Heart right ventricle (tissue), 16 donors: ENCODE measurements around the gene SPSB1. TPM values are rescaled to one million over a fixed set of nuclear protein-coding genes. Genes with fewer than 3 reads are reported as not detected.

ENCODE experiments used
- ATAC-seq, 8 donors: fragments of 200-7000 bp; cut with Tn5 transposase; one replicate each; pipeline ENCODE4 v1.9.1; 2020; ENCODE audit warnings: mild to moderate bottlenecking in 8 of 8, moderate library complexity in 8 of 8, moderate number of reproducible peaks in 1 of 8
- DNase-seq, 2 donors: peaks; one replicate each; pipeline ENCODE4 v3.0.0-alpha.2; 2020
- H3K27ac ChIP-seq, 10 donors: fragments of 200-600 bp; sonication (generic) in 2 of 10; one replicate each; pipeline versions ENCODE4 v1.5.0 to v1.8.0; 2020 to 2022; ENCODE audit warnings: mild to moderate bottlenecking in 3 of 10
- H3K27me3 ChIP-seq, 7 donors: fragments of 200-600 bp; one replicate each; pipeline ENCODE4 v1.8.0; 2021 to 2022; ENCODE audit warnings: mild to moderate bottlenecking in 2 of 7
- H3K36me3 ChIP-seq, 9 donors: fragments of 200-600 bp; sonication (generic) in 1 of 9; one replicate each; pipeline versions ENCODE4 v1.5.0 to v1.8.0; 2020 to 2022; ENCODE audit warnings: mild to moderate bottlenecking in 2 of 9
- H3K4me1 ChIP-seq, 9 donors: fragments of 200-600 bp; sonication (generic) in 1 of 9; one replicate each; pipeline versions ENCODE4 v1.5.0 to v1.8.0; 2020 to 2022; ENCODE audit warnings: mild to moderate bottlenecking in 4 of 9
- H3K4me3 ChIP-seq, 10 donors: fragments of 200-600 bp; sonication (generic) in 2 of 10; one replicate each; pipeline versions ENCODE4 v1.5.0 to v1.8.0; 2020 to 2022; ENCODE audit warnings: mild to moderate bottlenecking in 7 of 10, moderate library complexity in 2 of 10
- H3K9me3 ChIP-seq, 11 donors: fragments of 200-600 bp in 10 of 11; sonication (generic) in 2 of 11; one replicate each; pipeline versions ENCODE4 v1.5.0 to v1.8.0; 2013 to 2022; ENCODE audit warnings: mild to moderate bottlenecking in 2 of 11, control low read depth in 1 of 11, moderate library complexity in 1 of 11
- WGBS, 2 donors: extraction: QIAGEN DNeasy Blood & Tissue Kit; methylation state at CpG; one replicate each; pipeline ENCODE4 v1.1.7; 2013; ENCODE audit warnings: inconsistent platforms in 1 of 2; 5-methylcytosine and 5-hydroxymethylcytosine counted together
- intact Hi-C, 10 donors: fragments of 100-400 bp; cut with DNase I; formaldehyde crosslinking; loops; one replicate each; pipeline versions ENCODE4 v1.11.1 to v1.14.2; 2022
- polyA plus RNA-seq, 2 donors: library from polyadenylated mRNA; stranded (reverse); fragments of 200-250 nt; gene quantifications; one replicate each; pipeline ENCODE4 v1.2.3, GENCODE V29; 2013
- total RNA-seq, 10 donors: library from RNA; stranded (reverse); fragmentation: NEBNext Ultra II Directional in 3 of 10; extraction: Animal tissue kit (Norgen Biotek cat#: 25700) in 3 of 10; gene quantifications; one replicate each; pipeline versions ENCODE4 v1.2.1 to v1.2.4, GENCODE V29; 2021 to 2023
- TF ChIP-seq, protein P1 (sequence below), 9 donors: fragments of 200-600 bp; sonication (generic) in 2 of 9; IDR thresholded peaks; one replicate each; pipeline versions ENCODE4 v1.5.0 to v1.8.0; 2021 to 2022; ENCODE audit warnings: antibody characterized with exemption in 9 of 9, mild to moderate bottlenecking in 5 of 9, moderate library complexity in 1 of 9
- donor health status: Arrhythmogenic right ventricular cardiomyopathy.
- donor health status: ischemic (EF 13 %, LVEDD 7.1; RV severe dilation, severe dysfunction).
- donor health status: healthy with polysubstance abuse.
- donor health status: DM: no; HTN: yes; CAD: no.
- donor health status: DM: no; HTN: no; CAD: no.
- donor health status: ischemic (EF 25% LVEDD 6.9; RV normal size, moderate dysfunction).
- donor health status: ischemic (EF 25% LVEDD 5.7; RV mildly dilated, moderate dysfunction).
- donor health status: healthy.
- donor health status: DM: yes; HTN: yes; CAD: no.
- donor health status: Ischemic cardiomyopathy.
- donor health status: ischemic (EF 35%, LVEDD 5.7; RV mildly dilated, moderate dysfunction).
- donor health status: nonischemic (EF 11% LVEDD 7.7; RV severe dilation, severe dysfunction).
- donor health status: DM: yes; HTN: yes; CAD: no.
- donor health status: PGD.
- donor health status: ischemic (EF 29% LVEDD 5.4; RV normal size, mild dysfunction).
- donor health status: nonischemic (EF 23%, LVEDD 6.1; RV moderate dilation, normal function).

The SPSB1 gene
- total and polyA plus RNA-seq, 12 donors: 5.5 to 16.5 (median 8.8) TPM

DNA sequence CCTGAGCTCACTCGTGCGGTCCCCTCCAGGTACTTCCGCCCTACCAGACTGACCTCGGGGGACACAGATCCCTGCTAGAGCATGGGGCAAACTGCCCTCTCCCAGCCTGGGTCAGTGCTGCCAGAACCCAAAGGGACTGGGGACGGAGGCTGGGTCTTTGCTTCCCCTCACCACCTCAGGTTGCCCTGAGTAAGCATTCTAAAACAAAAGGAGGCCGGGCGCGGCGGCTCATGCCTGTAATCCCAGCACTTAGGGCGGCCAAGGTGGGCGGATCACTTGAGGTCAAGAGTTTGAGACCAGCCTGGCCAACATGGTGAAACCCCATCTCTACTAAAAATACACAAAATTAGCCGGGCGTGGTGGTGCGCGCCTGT lies 108.4 kb downstream of the SPSB1 start:
- Histone ChIP-seq H3K9me3 (no peaks in the 10 kb centered on the region), H3K27me3 (peaks cover 0 to 6% (median 0%) of the 10 kb centered on the region in 7 donors), H3K36me3 (no peaks in the 10 kb centered on the region), H3K4me1 (peaks cover 18 to 47% (median 33%) of the 10 kb centered on the region in 9 donors), H3K27ac (peak overlapping the region; percentile 60 to 84 (median 73)), H3K4me3 (no peak overlapping the region)
- DNase-seq: no peak
- intact Hi-C loops: loop anchor here in 1 of 10 donors (5.0 kb wide), 1 partner anchor 41 kb away; no protein-coding TSS in a partner anchor
- TF ChIP-seq, protein P1, sequence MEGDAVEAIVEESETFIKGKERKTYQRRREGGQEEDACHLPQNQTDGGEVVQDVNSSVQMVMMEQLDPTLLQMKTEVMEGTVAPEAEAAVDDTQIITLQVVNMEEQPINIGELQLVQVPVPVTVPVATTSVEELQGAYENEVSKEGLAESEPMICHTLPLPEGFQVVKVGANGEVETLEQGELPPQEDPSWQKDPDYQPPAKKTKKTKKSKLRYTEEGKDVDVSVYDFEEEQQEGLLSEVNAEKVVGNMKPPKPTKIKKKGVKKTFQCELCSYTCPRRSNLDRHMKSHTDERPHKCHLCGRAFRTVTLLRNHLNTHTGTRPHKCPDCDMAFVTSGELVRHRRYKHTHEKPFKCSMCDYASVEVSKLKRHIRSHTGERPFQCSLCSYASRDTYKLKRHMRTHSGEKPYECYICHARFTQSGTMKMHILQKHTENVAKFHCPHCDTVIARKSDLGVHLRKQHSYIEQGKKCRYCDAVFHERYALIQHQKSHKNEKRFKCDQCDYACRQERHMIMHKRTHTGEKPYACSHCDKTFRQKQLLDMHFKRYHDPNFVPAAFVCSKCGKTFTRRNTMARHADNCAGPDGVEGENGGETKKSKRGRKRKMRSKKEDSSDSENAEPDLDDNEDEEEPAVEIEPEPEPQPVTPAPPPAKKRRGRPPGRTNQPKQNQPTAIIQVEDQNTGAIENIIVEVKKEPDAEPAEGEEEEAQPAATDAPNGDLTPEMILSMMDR (IDR thresholded peaks at IDR 0.05): no peak
- WGBS, 2 donors: 91% methylated on average over 15 of the region's 15 CpGs
- ATAC-seq: peak in 2 of 8 donors; percentile 9 to 18

GRCh38 chr1:9402256-9402616 lies 109.5 kb downstream of the SPSB1 start:
- H3K4me3 ChIP-seq: no peak overlapping the region
- H3K27me3 ChIP-seq: peaks cover 0 to 6% (median 0%) of the 10 kb centered on the region in 7 donors
- peak overlapping the region in 9 of 10 donors; percentile 57 to 84 (median 72) for H3K27ac ChIP-seq
- no peaks in the 10 kb centered on the region for H3K36me3 ChIP-seq
- DNase-seq: no peak
- no peaks in the 10 kb centered on the region for H3K9me3 ChIP-seq
- WGBS, 2 donors: 35 to 36% methylated on average over 7 of the region's 7 CpGs
- intact Hi-C loops: loop anchor here in 1 of 10 donors (5.0 kb wide), 1 partner anchor 40 kb away; no protein-coding TSS in a partner anchor
- peak in 4 of 8 donors; percentile 7 to 26 (median 15) for ATAC-seq
- H3K4me1 ChIP-seq: peaks cover 18 to 47% (median 33%) of the 10 kb centered on the region in 9 donors
- TF ChIP-seq, protein P1 (IDR thresholded peaks at IDR 0.05): no peak

GRCh38 chr1:9402717-9403225 lies 110.1 kb downstream of the SPSB1 start:
- Histone ChIP-seq H3K4me1 (peaks cover 18 to 44% (median 33%) of the 10 kb centered on the region in 9 donors), H3K27ac (peak overlapping the region in 4 of 10 donors; percentile 69 to 83 (median 74)), H3K27me3 (peaks cover 0 to 6% (median 0%) of the 10 kb centered on the region in 7 donors), H3K36me3 (no peaks in the 10 kb centered on the region), H3K4me3 (no peak overlapping the region), H3K9me3 (no peaks in the 10 kb centered on the region)
- DNase-seq (no peak), ATAC-seq (no peak)
- WGBS, 2 donors: 91% methylated on average over 13 of the region's 13 CpGs
- intact Hi-C loops: loop anchor here in 1 of 10 donors (5.0 kb wide), 1 partner anchor 40 kb away; no protein-coding TSS in a partner anchor
- TF ChIP-seq, protein P1 (IDR thresholded peaks at IDR 0.05): no peak

DNA sequence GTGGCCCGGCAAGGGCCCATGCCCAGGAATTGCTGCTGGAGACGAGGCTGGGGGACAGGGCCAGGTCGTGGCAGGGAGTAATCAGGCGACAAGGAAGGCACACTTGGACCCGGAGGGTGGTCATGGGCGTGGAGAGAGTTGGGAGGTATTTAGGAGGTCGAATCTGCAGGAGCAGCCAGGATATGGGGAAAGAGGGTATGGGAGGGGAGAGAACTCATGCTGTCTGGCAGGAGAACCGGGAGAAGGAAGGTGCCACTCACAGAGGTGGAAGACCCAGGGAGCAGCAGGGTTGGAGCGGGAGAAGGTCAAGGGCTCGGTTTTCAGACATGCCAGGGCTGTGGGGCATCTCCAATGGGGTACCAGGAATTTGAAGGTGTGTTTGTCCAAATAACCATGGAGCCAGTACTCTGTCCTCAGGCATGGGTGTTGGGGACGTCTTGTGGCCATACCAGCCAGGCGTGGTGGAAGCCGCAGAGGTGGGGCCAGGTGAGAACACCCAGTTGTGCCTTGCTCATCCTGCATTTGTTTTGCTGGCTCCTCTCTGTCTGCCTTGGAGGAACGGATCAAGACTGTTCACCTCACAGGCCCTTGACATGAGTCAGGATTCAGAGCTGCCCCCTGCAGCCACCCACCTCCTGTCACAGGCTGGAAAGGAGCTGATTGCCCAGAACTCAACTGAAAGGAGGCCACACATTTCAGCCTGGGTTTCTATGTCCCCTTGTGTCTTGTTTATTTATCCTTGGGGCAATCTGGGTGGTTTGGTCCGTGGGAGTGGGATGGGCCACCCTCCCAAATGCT lies 111.6 kb downstream of the SPSB1 start:
- 86 to 90% methylated on average over 15 of the region's 15 CpGs for WGBS, 2 donors
- H3K36me3 ChIP-seq: no peaks in the 10 kb centered on the region
- DNase-seq (no peak), ATAC-seq (no peak)
- no peak overlapping the region for H3K4me3 ChIP-seq
- TF ChIP-seq, protein P1 (IDR thresholded peaks at IDR 0.05): no peak
- intact Hi-C loops: loop anchor here in 1 of 10 donors (5.0 kb wide), 1 partner anchor 38 kb away; no protein-coding TSS in a partner anchor
- peaks cover 18 to 34% (median 32%) of the 10 kb centered on the region in 9 donors for H3K4me1 ChIP-seq
- no peaks in the 10 kb centered on the region for H3K9me3 ChIP-seq
- H3K27me3 ChIP-seq: peaks cover 0 to 6% (median 0%) of the 10 kb centered on the region in 7 donors
- no peak overlapping the region for H3K27ac ChIP-seq
